T-cell (primary cell): ENCODE measurements around the gene DGCR2. TPM values are rescaled to one million over a fixed set of nuclear protein-coding genes. Genes with fewer than 3 reads are reported as not detected.

Experiments used
- ATAC-seq, 4 experiments: fragments of 200-7000 bp in 3 of 4; fragments of 150-1000 bp in 1 of 4; cut with Tn5 transposase; replicated peaks in 1 of 4; 1 replicate in 3 of 4; 2 replicates in 1 of 4; pipeline ENCODE4 v1.10.0; 2021; ENCODE audit warnings: moderate library complexity in 3 of 4, mild to moderate bottlenecking in 2 of 4, moderate number of reproducible peaks in 1 of 4
- CTCF ChIA-PET, 2 donors: fragments of 300-600 bp; sonication (Branson Sonifier 250); formaldehyde crosslinking; loops; one replicate each; lab custom pipeline; 2022; ENCODE audit warnings: antibody characterized with exemption in 2 of 2; lab: Charles Lee
- POLR2A ChIA-PET, 2 donors: fragments of 300-600 bp; sonication (Branson Sonifier 250); formaldehyde crosslinking; loops; one replicate each; lab custom pipeline; 2022; ENCODE audit warnings: antibody characterized with exemption in 2 of 2; lab: Charles Lee
- DNase-seq, 35 experiments: peaks; one replicate each; pipeline versions ENCODE4 v3.0.0 to v3.0.0-alpha.2; 2013 to 2023
- H3K27ac ChIP-seq: one replicate; pipeline ENCODE4 v1.5.1; 2013; ENCODE audit warnings: low read length
- H3K27me3 ChIP-seq, 2 experiments: replicated peaks in 1 of 2; 1 replicate in 1 of 2; 2 replicates in 1 of 2; pipeline versions ENCODE4 v1.6.1 to v1.7.0; 2013; ENCODE audit warnings: low read length in 1 of 2, mixed read lengths in 1 of 2; ENCODE audit not compliant: control insufficient read depth in 2 of 2, insufficient read depth in 2 of 2; ENCODE audit errors: extremely low read depth in 1 of 2
- H3K36me3 ChIP-seq, 2 donors: 1 replicate in 1 of 2; 2 replicates in 1 of 2; pipeline versions ENCODE4 v1.6.1 to v1.7.0; 2013; ENCODE audit warnings: low read length in 1 of 2; ENCODE audit not compliant: control insufficient read depth in 2 of 2, insufficient read depth in 1 of 2; ENCODE audit errors: extremely low read depth in 1 of 2
- H3K4me1 ChIP-seq, 2 experiments: 1 replicate in 1 of 2; 2 replicates in 1 of 2; pipeline versions ENCODE4 v1.6.1 to v1.7.0; 2013; ENCODE audit warnings: low read length in 2 of 2, mixed read lengths in 1 of 2; ENCODE audit not compliant: insufficient read depth in 2 of 2, control insufficient read depth in 1 of 2; ENCODE audit errors: extremely low read depth in 1 of 2
- H3K4me3 ChIP-seq, 2 donors: 1 replicate in 1 of 2; 2 replicates in 1 of 2; pipeline versions ENCODE4 v1.5.1 to v1.7.0; 2013; ENCODE audit warnings: mild to moderate bottlenecking in 2 of 2, low read length in 1 of 2, moderate library complexity in 1 of 2; ENCODE audit not compliant: control insufficient read depth in 1 of 2; ENCODE audit errors: extremely low read depth in 1 of 2
- H3K9me3 ChIP-seq: 2 replicates; pipeline ENCODE4 v1.7.0; 2013
- H3K27ac Mint-ChIP-seq, 2 donors: one replicate each; pipeline ENCODE4 v1.8.0; 2020 to 2021; ENCODE audit warnings: mild to moderate bottlenecking in 2 of 2, mixed read lengths in 2 of 2
- H3K27me3 Mint-ChIP-seq, 2 donors: one replicate each; pipeline ENCODE4 v1.8.0; 2021 to 2022; ENCODE audit warnings: mixed read lengths in 2 of 2
- H3K36me3 Mint-ChIP-seq: one replicate; pipeline ENCODE4 v1.8.0; 2021; ENCODE audit warnings: mixed read lengths
- H3K4me1 Mint-ChIP-seq, 3 donors: one replicate each; pipeline ENCODE4 v1.8.0; 2020 to 2022; ENCODE audit warnings: mixed read lengths in 3 of 3, mild to moderate bottlenecking in 1 of 3
- H3K4me3 Mint-ChIP-seq, 3 donors: one replicate each; pipeline ENCODE4 v1.8.0; 2020 to 2022; ENCODE audit warnings: mild to moderate bottlenecking in 3 of 3, mixed read lengths in 3 of 3, moderate library complexity in 3 of 3
- H3K9me3 Mint-ChIP-seq, 3 donors: one replicate each; pipeline ENCODE4 v1.8.0; 2020 to 2022; ENCODE audit warnings: mixed read lengths in 3 of 3
- WGBS: methylation state at CpG from one replicate; pipeline ENCODE4 v1.1.5; 2013; ENCODE audit warnings: missing lambda C conversion rate; ENCODE audit not compliant: insufficient coverage; 5-methylcytosine and 5-hydroxymethylcytosine counted together
- total RNA-seq, 35 experiments: library from RNA in 6 of 35; stranded (reverse) in 6 of 35; fragments of 120-200 nt in 1 of 35; gene quantifications; one replicate each; pipeline versions ENCODE4 v1.2.1 to v1.2.4 and lab custom pipeline; 2013 to 2026

The DGCR2 gene
- total RNA-seq, 5 donors from 2014 or later (not counting 1 experiment from before 2014, with no cell fraction given) = 50.9 to 79.2 (median 71.5) TPM

DNA sequence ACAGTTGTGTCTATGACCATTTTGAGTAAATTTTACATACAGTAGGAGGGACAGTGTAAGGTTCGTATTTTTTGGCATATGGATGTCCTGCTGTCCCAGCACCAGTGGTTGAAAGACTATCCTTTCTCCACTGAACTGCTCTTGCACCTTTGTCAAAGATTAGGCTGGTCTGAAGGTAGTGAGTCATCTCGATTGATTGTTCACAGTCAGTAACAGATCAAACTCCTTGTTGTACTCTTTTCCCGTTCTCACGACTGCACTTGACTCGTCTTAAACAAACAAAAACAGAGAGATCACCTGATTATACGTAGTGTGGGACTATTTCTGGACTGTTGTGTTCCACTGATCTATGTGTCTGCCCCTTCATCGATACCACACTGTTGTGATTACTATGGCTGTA lies 77.1 kb downstream of the DGCR2 start:
- ChIA-PET POLR2A (no interaction called here), CTCF (no interaction called here)
- Histone ChIP-seq H3K4me3 (no peak overlapping the region), H3K4me1 (no peaks in the 10 kb centered on the region), H3K27me3 (no peaks in the 10 kb centered on the region), H3K27ac (no peak overlapping the region), H3K36me3 (peaks cover 31 to 95% of the 10 kb centered on the region in 2 donors), H3K9me3 (no peaks in the 10 kb centered on the region)
- H3K4me3 Mint-ChIP-seq = no peak overlapping the region
- H3K27me3 Mint-ChIP-seq = no peaks in the 10 kb centered on the region
- 95% methylated on average over 4 of the region's 7 CpGs for WGBS
- H3K4me1 Mint-ChIP-seq = peaks cover 0 to 2% (median 0%) of the 10 kb centered on the region in 3 donors
- no peak for DNase-seq
- H3K36me3 Mint-ChIP-seq = peaks cover 56% of the 10 kb centered on the region
- H3K9me3 Mint-ChIP-seq = no peaks in the 10 kb centered on the region
- no peak for ATAC-seq
- no peak overlapping the region for H3K27ac Mint-ChIP-seq

DNA sequence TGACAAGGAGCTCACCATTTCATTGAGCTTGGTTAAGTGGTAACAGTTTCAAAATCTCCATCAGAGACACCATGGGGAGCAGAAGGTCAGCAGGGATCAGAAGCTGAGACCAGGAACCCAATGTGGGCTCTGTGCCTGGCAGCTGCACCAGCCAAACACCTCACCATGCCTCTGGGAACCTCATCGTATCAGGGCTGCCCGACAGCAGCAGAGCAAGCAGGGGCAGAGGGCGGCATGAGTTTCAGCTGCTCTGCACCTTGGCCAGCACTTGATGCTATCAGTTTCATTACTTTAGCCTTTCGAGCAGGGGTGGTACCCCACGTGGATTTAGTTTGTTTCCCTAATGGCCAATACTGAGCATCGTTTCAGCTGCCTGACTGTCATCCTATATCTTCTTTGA lies 77.8 kb downstream of the DGCR2 start:
- no peaks in the 10 kb centered on the region for H3K4me1 ChIP-seq
- H3K27ac Mint-ChIP-seq = no peak overlapping the region
- DNase-seq = no peak
- WGBS = 98% methylated on average over 5 of the region's 6 CpGs
- ChIA-PET POLR2A (no interaction called here), CTCF (no interaction called here)
- no peak for ATAC-seq
- H3K4me1 Mint-ChIP-seq = no peaks in the 10 kb centered on the region
- no peaks in the 10 kb centered on the region for H3K9me3 ChIP-seq
- H3K27ac ChIP-seq = no peak overlapping the region
- H3K27me3 Mint-ChIP-seq = no peaks in the 10 kb centered on the region
- no peaks in the 10 kb centered on the region for H3K9me3 Mint-ChIP-seq
- H3K27me3 ChIP-seq = no peaks in the 10 kb centered on the region
- H3K4me3 Mint-ChIP-seq = no peak overlapping the region
- H3K4me3 ChIP-seq = no peak overlapping the region
- H3K36me3 Mint-ChIP-seq = peaks cover 54% of the 10 kb centered on the region
- H3K36me3 ChIP-seq = peaks cover 33 to 97% of the 10 kb centered on the region in 2 donors

DNA sequence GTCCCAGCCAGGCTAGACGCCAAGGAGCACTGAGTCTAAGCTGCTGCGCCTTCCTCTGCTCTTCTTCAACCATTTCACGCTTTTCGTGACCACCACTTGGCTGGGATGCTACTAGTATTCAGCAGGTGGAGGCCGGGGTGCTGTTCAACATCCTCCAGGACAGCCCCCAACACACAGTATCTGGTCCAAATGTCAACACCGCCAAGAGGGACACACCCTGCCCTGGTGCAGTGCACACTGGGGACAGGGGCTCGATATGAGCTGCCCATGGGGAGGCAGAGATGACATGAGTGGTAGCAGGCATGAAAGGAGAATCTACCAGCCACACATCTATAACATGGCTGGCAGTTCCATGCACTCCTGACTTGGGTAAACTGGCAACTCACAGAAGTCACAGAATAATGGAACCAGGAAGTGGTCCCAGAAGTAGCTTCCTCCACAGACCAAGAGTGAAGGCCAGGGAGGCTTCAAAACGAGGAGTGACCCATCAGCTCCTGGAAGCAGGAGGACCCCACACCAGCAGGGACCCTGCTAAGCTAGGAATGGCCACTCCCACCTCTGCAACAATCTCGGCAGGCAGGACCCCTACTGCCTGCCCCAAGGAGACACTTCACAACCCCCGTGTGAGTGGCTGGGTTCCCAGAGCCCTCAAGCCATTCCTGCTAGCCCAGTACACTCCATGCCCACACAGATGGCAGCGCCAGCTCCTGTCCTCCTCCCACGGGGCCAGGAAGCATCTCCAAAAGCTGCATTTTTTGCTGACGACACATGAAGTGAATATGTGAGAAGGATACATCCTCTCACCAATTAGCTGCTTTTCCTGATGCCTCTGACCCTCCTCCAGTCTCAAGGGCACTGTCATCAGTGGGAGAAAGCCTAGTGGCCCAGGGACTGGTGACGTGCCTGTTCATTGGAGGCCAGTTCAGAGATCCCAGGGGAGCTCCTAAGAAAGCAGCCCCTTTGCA lies 78.8 kb downstream of the DGCR2 start:
- peaks cover 35 to 95% of the 10 kb centered on the region in 2 donors for H3K36me3 ChIP-seq
- H3K36me3 Mint-ChIP-seq = peaks cover 48% of the 10 kb centered on the region
- ChIA-PET POLR2A (no interaction called here), CTCF (no interaction called here)
- H3K27me3 Mint-ChIP-seq = no peaks in the 10 kb centered on the region
- H3K4me3 Mint-ChIP-seq = no peak overlapping the region
- H3K9me3 ChIP-seq = no peaks in the 10 kb centered on the region
- no peak overlapping the region for H3K27ac ChIP-seq
- WGBS = 94% methylated on average over 8 of the region's 14 CpGs
- H3K27me3 ChIP-seq = no peaks in the 10 kb centered on the region
- H3K27ac Mint-ChIP-seq = no peak overlapping the region
- H3K4me3 ChIP-seq = no peak overlapping the region
- H3K4me1 Mint-ChIP-seq = no peaks in the 10 kb centered on the region
- no peaks in the 10 kb centered on the region for H3K4me1 ChIP-seq
- ATAC-seq = no peak
- DNase-seq = no peak
- no peaks in the 10 kb centered on the region for H3K9me3 Mint-ChIP-seq

DNA sequence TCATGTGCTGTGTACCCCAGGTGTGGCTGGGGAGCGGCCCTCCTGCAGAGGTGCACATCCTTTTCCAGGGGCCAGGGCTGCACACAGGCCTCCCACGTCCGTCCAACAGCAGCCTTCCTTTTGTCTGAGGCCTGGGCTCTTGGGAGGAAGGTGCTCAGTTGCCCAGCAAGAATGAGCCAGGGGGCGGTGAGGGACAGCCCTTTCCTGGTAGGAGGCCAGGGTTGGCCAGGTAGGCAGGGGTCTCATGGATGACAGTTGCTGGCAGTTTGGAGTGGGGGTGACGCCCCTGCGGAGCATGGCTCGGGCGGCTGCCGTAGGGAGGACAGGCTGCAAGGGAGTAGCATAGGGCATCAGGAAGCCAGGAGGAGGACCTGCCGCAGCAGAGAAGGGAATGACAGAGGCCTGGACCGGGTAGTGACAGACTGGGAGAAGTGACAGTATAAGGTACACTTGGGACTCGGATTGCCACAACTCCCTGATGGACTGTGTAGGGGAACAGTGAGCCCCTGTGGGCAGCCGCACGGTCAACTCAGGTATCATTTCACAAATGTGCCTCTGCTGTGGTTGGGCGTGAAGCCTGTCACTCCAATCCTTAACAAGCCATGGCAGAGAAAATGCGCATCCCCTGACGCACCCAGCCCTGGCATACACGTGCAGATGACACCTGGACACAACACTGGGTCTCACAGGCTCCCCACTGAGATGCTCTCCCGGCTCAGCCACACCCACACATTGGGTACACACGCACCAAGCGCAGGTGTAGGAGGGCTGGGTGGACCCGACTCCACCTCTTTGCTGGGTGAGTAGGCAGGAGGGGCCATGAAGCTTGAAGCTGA lies 79.7 kb downstream of the DGCR2 start:
- Mint-ChIP-seq H3K27ac (no peak overlapping the region), H3K4me3 (no peak overlapping the region), H3K36me3 (peaks cover 45% of the 10 kb centered on the region), H3K9me3 (no peaks in the 10 kb centered on the region), H3K4me1 (no peaks in the 10 kb centered on the region), H3K27me3 (no peaks in the 10 kb centered on the region)
- ATAC-seq (no peak), DNase-seq (peak in 1 of 35 experiments; percentile 8)
- Histone ChIP-seq H3K27ac (no peak overlapping the region), H3K27me3 (no peaks in the 10 kb centered on the region), H3K36me3 (peaks cover 32 to 91% of the 10 kb centered on the region in 2 donors), H3K4me3 (no peak overlapping the region), H3K4me1 (no peaks in the 10 kb centered on the region), H3K9me3 (no peaks in the 10 kb centered on the region)
- POLR2A ChIA-PET = no interaction called here
- CTCF ChIA-PET = no interaction called here
- WGBS = 94% methylated on average over 18 of the region's 22 CpGs

DNA sequence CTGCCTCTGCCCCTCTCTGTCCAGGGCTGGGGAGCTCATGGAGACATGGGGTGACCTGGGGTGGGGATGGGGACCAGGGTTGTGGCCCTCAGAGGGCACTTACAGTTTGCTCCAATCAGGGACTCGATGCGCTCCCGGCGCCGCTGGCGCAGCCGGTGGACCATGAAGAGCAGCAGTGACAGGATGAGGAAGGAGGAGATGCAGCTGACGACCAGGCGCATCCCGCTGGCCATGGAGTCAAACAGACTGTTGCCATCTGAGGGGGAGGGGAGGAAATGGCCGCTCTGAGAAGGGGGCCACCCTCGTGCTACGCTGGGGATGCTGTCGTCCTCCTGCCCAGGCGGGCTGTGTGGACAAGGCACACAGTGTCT lies 80.5 kb downstream of the DGCR2 start:
- no peaks in the 10 kb centered on the region for H3K27me3 ChIP-seq
- peaks cover 43% of the 10 kb centered on the region for H3K36me3 Mint-ChIP-seq
- H3K36me3 ChIP-seq = peaks cover 26 to 83% of the 10 kb centered on the region in 2 donors
- no peak overlapping the region for H3K27ac Mint-ChIP-seq
- over 99% methylated on average over 13 of the region's 15 CpGs for WGBS
- H3K4me1 ChIP-seq = no peaks in the 10 kb centered on the region
- no peak overlapping the region for H3K4me3 ChIP-seq
- no peak for ATAC-seq
- ChIA-PET CTCF (no interaction called here), POLR2A (no interaction called here)
- H3K9me3 ChIP-seq = no peaks in the 10 kb centered on the region
- H3K27ac ChIP-seq = no peak overlapping the region
- no peaks in the 10 kb centered on the region for H3K4me1 Mint-ChIP-seq
- no peaks in the 10 kb centered on the region for H3K9me3 Mint-ChIP-seq
- H3K4me3 Mint-ChIP-seq = no peak overlapping the region
- H3K27me3 Mint-ChIP-seq = no peaks in the 10 kb centered on the region
- no peak for DNase-seq

DNA sequence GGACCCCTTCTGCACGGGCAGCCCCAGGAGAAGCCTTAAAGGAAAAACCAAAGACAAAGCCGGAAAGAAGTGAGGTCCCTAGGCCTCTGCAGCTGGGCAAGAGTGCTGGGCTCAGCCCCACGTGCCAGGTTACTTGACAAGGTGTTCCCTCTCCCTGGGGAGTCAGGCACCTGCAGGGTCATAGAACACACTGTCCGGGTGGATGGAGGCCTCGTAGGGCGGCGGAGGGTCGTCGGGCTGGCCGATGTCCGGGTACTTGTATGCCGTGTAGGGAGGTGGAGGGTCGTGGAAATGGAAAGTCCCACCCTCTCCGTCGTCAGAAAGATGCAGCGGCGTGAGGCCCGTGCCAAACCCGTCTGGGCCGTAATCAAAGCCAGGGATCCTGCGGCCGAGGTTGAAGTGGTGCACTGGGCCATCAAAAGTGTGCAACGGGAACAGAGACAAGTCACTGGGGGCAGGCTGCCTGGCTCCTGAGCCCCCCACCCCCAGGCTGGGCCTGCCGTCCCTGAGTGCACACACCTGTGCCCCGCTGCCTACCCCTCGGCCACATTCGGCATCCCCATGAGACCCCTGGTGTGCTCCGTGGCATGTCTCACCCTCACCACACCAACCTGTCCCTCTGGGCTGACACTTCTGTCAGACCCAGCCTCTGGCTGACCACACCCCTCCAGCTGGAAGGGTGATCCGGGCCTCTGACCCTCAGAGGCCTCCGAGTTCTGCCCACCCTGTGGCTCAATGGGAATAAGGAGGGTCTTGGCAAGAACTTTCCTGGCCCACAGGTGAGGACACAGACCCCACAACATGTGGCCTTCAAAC lies 81.1 kb downstream of the DGCR2 start:
- no peak for ATAC-seq
- Histone ChIP-seq H3K4me1 (no peaks in the 10 kb centered on the region), H3K27ac (no peak overlapping the region), H3K27me3 (no peaks in the 10 kb centered on the region), H3K36me3 (peaks cover 22 to 77% of the 10 kb centered on the region in 2 donors), H3K9me3 (no peaks in the 10 kb centered on the region), H3K4me3 (no peak overlapping the region)
- no peaks in the 10 kb centered on the region for H3K9me3 Mint-ChIP-seq
- H3K4me1 Mint-ChIP-seq = peaks cover 0 to 2% (median 1%) of the 10 kb centered on the region in 3 donors
- 92% methylated on average over 16 of the region's 30 CpGs for WGBS
- no peak overlapping the region for H3K27ac Mint-ChIP-seq
- no peak overlapping the region for H3K4me3 Mint-ChIP-seq
- peaks cover 39% of the 10 kb centered on the region for H3K36me3 Mint-ChIP-seq
- ChIA-PET CTCF (no interaction called here), POLR2A (no interaction called here)
- DNase-seq = no peak
- H3K27me3 Mint-ChIP-seq = no peaks in the 10 kb centered on the region
